HG02938 (cell line): ENCODE data around the gene ASXL2.
"Not testable (repeated sequence)": the region's sequence is repeated elsewhere in the genome, so short reads cannot be mapped to it uniquely, and the experiment has no call there.

Experiments
- ATAC-seq: cut with Tn5 transposase; IDR thresholded peaks from one replicate; pipeline ENCODE4 v1.9.1; 2021; ENCODE audit warnings: mild to moderate bottlenecking, moderate library complexity; ENCODE audit not compliant: unreplicated experiment

The ASXL2 gene

DNA sequence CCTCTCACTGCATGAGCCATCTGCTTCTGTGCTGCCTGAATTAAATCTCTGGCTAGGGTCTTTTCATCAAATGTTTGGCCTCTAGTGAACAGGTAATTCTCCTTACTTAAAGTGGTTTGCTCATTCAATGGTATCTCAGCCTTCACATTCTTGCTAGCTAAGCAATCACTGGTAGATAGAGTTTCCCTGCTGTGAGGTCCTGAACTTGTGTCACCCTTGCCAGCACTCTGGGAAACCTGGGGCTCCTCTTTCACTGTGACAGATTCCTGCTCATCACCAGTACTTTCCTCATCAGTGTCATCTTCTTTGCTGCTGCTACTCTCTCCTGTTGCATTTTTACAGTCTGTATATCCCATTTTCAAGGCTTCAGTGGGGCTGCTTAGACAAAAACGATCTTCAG lies 135.8 kb downstream of the ASXL2 start:
- ATAC-seq: no peak

DNA sequence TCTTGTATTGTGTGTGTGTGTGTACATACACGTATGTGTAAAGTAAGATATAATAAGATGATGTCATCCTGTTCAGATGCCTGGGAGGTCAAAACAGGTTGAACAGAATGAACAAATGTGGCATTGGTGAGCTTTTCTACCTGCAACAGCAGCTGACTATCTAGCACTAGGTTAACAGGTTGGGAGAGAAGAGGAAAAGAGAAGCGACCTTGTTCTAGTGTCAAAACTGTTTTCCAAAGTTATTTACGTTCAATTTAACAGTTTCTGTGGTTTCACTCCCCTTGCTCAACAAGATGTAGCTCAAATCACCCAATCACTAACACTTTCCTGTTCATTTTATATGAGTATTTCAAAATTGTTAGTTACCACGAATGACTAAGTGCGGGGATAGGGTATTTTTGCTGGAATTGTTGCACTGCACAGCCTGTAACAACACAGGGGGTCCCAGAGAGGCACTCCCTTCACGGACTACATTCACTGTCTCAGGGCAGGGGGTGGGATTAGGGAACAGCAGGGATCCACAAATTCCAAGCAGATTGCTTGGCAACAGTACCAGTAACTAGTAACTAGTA lies 137.4 kb downstream of the ASXL2 start:
- no peak for ATAC-seq

DNA sequence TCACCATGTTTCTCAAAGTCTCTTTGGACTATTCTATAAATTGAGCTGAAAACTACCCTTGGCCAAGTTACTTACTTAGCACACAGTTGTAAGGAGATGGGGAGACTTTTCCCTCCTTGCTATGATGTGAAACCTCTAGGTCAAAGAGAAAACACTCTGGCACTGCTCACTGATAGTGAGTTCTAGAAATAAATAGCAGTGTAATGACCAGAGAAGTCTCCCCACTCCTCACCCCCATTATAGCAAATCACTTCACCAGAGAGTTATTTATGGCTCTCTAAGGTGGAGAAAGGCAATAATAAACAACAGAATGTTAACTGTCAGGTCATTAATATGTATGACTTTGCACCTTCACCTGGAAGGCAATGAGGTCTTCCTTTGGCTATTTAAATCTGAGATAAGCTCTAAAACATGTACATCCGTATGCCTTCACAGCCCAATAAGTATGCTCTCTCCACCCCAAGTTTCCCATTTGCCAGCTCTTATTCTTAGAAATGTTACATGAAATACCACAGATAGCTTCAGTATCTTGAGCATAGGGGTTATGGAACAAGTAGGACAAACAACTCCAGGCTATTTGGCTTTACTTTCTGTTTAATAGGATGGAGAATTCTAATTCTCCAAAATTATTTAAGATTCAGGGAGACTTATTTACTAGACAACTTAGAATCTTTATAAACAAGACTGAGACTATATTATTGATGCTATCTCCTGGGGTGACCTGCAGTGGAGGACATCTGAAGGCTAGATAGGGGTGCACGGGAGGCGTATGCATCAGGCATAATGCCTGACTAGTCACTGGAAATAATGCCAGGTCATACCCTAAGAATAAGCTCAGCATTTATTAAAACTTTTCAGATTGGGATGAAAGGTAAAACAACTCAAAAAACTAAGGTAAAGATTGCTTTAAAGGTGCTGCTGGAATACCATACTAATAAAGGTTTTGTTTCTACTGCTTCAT lies 139.6 kb downstream of the ASXL2 start:
- ATAC-seq: no peak

DNA sequence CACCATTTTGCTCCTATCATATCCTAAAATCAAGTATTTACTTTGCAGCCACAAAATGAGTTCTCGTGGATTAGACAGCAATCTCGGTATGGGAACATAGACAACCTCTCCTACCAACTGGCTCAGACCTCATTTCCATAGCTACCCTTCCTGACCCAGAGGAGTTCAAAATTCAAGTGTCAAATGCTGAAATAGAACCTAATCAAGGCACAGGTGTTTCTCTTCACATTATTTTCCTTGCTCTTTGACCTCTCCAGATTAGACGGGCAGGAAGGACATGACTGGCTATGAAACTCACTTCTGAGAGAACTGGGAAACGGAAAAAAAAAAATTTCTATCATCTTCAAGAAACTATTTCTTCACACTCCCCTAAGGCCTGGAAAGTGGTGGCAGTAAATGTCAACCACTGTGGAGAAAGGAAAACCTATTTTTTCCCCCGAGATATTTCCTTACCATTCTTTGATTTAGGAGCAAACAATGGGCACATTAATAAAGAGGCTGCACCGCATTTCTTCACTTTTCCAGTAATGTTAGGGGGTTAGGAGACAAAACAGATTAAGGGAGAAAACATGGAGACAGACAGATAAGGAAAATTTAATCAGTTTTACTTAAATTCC lies 141.3 kb downstream of the ASXL2 start:
- ATAC-seq: no peak

DNA sequence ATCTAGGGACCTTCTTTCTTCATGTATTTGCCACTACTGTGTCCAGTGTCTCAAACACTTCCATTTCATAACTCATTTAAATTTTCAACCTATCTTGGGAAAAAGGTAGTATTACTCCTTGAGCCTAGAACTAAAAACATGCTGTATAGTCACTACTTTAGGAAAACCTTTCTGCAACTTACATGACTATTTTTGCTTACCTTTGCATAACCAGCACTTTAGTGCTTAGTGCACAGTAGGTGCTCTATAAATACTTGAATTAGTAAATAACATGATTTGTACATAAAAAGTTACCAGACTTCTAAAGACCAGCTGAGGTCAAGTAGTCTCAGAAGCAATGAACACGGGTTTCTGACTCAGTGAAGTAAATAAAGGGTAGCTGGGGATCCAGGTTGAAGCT lies 142.5 kb downstream of the ASXL2 start:
- no peak for ATAC-seq

DNA sequence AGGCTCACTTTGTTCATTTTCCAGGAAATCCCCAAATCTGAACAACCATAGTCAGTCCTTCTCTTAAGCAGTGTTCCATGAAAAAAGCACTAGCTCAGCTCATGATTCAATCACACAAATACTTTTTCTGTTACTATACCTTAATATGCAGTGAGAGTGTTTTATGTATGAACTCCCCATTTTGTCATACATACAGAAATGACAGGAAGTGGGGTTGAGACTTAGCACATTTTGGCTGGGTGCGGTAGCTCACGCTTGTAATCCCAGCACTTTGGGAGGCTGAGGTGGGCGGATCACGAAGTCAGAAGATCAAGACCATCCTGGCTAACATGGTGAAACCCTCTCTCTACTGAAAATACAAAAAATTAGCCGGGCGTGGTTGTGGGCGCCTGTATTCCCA lies 149.7 kb downstream of the ASXL2 start:
- no peak for ATAC-seq

DNA sequence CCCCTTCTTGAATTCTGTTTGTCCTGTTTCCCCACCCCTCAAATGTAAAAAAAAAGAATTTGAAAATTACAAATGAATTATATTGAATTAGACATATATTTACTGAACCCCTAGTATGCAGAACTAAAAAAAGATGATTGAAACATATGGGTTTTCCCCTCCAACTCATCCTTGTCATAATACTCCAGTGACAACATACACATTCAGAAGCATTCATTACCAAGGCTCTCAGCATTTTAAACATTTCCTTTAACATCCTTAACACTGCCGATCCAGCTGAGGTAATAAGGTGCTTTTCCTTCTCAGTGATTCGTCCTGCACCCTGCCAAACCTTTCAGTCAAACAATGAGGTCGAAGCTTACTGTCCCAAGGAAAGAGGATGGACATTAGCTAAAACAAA lies 151.8 kb downstream of the ASXL2 start:
- no peak for ATAC-seq

DNA sequence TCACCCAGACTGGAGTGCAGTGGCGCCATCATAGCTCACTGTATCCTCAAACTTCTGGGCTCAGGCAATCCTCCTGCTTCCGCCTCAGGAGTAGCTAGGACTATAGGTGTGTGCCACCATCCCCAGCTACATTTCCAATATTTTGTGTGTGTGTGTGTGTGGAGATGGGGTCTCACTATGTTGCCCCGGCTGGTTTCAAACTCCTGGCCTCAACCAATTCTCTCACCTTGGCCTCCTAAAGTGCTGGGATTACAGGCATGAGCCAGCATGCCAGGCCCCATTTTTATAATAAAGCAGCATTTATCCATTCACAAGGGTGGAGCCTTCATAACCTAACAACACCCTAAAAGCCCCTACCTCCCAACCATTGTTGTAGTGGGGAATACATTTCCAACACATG lies 152.4 kb downstream of the ASXL2 start:
- ATAC-seq: no peak

DNA sequence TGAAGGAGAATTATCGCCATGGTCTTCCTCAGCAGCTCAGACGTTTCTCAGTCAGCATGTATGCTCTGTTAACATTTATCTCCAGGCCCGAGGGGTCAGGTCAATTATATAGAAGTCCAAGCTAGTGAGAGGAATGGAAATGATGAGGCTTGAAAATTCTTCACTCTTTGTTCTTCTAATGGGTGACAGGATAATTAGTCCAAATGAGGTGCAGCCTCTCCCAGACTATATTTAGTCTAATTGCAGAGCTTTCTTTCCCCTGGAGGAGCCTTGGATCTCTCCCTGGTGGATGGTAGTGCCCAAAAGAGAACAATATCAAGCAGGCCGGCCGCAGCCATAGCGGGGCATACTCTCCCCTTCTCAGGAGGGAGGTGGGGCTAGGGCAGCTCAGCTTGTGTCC lies 153.5 kb downstream of the ASXL2 start:
- ATAC-seq: no peak

DNA sequence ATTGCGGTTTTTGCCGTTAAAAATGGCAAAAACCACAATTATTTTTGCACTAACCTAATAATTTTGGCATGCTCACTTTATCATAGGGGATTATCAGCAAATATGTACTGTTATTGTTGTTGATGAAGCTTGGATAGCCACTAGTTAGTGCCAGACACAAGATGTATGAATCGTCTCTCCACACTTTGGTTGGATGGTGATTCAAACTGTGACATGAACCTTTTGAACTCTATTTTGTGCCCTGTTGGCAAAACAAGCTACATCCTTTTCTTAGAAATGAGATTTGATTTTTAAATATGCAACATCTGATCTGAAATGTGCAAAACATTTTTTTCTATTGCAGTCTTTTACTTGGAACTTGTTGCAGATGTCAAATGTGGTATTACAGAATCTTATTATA lies 156.1 kb downstream of the ASXL2 start:
- no peak for ATAC-seq

DNA sequence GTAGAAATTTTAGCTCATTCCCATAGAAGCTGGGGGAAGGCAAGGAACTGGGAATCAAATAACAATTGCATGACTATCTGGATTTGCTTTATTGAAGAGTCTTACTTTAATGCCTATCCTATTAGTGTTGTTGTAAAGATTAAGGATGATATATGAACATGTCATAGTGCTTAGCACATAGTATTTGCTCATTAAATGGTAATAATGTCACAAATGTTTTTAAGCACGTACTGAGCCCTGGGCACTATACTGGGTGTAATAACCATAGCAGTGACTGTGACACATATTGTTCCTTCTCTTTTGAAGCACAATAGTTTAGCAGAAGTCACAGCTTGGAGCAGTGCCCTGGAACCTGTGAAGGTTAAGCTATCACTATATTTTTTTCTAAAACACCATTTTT lies 157.7 kb downstream of the ASXL2 start:
- ATAC-seq: no peak

DNA sequence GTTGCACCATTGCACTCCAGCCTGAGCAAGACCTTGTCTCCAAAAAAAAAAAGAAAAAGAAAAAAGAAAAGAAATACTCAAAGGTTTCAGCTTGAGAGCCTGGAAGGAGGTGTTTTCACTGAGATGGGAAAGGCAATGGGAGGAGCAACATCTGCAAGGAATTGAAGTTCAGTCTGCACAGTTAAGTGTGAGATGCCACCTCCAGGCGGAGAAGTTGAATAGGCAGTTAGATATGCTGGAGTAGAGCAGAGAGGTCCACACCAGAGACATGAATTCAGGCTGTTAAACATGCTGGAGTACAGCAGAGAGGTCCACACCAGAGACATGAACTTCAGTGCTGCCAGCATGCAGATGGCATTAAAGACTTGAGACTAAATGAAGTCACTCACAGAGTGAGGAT lies 163.5 kb downstream of the ASXL2 start:
- ATAC-seq: no peak

DNA sequence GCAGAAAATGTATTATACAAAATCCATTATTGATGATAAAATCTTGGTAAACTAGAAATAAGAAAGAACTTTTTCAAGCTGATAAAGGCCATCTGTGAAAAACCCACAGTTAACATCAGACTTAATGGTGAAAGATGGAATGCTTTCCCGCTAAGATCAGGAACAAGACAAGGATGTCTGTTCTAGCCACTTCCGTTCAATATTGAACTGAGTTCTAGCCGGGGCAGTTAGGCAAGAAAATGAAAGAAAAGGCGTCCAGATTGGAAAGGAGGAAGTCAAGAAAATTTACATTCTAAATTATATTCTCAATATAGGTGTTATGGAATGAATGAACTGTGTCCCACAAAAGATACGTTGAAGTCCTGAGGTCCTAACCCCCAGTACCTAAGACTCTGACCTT lies 165.8 kb downstream of the ASXL2 start:
- no peak for ATAC-seq

DNA sequence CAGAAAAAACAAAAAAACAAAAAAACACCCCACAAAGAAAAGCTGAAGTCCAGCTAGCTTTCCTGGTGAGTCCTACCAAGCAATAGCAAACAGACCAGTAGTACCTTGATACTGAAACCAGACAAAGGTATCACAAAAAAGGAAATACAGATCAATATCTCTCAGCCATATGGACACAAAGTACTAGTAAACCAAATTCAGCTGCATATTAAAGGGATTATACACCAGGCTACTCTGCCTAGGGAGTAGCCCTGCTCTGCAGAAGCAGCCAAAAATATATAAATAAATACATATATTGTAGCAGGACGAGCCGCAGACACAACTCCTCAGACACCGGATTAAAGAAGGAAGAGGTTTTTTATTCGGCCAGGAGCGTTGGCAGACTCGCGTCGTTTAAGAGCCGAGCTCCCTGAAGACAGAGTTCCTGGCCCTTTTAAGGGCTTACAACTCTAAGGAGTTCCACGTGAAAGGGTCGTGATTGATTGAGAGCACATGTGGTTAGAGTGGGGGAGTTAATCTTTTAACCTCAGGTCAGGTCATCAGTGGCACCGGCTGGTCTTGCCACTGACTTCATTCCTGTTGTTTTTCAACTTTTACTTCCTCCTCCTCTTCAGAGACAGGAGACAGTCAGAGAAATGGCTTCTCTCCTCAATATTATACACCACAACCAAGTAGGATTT lies 166.5 kb downstream of the ASXL2 start:
- ATAC-seq: no peak

DNA sequence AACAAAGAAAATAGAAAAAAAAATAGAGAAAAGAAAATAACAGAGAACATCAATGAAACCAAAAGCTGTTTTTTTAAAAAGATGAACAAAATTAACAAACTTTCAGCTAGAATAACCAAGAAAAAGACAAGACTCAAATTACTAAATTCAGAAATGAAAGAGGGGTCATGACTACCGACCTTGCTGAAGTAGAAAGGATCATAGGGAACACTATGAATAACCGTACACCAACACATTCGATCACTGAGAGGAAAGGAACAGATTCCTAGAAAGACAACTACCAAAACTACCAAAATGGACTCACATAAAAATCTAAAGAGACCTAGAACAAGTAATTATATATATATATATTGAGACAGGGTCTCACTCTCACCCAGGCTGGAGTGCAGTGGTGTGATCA lies 167.5 kb downstream of the ASXL2 start:
- no peak for ATAC-seq

DNA sequence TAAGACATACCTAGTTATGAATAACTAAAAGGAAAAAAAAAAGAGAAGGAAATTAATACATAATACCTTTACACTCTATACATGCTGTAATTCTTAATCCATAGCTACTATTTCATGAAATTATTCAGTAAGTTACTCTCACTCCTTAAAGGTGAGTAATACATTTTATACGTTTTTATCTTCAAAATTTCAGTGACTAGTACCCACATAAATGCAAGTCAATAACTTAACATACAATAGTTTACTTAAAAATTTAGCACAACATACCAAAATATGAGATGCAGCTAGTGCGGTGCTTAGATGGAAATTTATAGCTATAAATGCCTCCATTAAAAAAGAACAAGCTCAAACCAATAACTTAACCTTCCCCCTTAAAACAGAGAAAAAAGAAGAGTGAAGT lies 168.9 kb downstream of the ASXL2 start:
- ATAC-seq: no peak

DNA sequence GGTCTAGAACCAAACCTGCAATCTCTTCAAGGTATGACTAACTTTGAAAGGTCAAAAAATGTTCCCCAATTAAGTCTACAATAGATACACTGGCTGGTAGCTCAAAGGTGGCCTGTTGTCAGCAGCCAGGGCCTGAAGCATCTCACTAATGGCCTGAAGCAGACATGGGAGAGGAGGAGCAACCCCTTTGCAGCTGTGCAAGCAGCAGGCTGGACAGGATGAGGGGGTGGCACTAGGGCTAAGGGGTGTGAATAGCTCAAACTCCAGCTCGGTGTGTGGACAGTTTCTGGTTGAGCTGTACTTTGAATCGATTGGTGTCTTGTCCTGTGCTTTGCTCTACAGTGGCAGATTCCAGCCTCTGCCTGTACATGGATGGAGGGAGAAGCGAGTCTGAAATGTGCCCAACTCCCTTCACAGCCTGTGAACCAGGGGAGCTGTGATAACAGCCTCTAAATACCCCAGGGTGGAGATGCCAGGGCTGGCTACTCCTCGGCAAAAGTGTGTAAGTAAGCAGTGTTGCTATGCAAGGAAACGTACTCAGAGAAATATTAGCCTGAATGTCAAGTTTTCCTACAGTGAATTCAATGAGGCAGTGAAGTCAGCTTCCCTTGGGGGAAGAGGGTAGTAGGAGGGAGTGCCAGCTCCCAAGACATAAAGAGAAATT lies 170.2 kb downstream of the ASXL2 start:
- ATAC-seq: no peak

DNA sequence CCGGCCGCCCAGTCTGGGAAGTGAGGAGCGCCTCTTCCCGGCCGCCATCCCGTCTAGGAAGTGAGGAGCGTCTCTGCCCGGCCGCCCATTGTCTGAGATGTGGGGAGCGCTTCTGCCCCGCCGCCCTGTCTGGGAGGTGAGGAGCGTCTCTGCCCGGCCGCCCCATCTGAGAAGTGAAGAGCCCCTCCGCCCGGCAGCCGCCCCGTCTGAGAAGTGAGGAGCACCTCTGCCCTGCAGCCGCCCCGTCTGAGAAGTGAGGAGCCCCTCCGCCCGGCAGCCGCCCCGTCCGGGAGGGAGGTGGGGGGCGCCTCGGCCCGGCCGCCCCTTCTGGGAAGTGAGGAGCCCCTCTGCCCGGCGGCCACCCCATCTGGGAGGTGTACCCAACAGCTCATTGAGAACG lies 172.7 kb downstream of the ASXL2 start:
- not testable (repeated sequence) for ATAC-seq

DNA sequence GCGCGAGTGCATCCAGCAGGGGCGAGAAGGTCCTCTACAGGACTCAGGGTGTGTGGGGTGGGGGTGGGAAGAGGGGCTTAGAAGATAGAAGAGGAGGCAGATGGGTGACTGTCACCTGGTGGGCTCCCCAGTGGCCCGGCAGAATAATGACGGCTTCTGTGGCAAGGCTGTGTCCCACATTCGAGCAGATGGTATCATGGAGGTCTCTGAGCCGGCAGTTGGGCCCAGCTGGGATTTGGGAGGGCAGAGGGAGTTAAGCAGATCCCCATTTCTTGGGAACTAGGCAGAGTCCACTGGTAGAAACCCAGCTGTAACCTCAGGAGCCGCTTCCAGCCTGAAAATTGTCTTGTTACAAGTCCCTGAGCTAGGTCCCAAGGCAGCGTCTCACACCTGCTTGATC lies 176.5 kb downstream of the ASXL2 start:
- no peak for ATAC-seq

DNA sequence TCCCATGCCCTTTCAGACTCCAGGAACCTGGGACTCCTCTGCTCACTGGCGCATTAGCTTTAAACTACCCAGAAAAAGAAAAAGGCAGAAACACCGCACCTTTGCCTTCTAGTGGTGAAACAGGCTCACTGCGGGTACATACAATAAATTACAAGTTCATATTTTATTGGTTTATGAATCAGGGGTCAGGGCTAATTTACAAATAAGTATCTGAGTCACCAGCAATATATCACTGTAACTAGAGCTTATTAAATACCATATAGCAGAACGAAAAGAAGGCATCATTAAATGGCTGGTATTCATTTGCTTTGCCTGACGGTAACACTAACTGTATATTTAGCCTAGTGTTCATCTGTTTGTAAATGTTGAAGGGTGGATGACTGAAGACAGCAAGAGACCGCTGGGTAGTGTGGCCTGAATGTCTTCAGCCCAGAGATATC lies 178.0 kb downstream of the ASXL2 start:
- no peak for ATAC-seq

DNA sequence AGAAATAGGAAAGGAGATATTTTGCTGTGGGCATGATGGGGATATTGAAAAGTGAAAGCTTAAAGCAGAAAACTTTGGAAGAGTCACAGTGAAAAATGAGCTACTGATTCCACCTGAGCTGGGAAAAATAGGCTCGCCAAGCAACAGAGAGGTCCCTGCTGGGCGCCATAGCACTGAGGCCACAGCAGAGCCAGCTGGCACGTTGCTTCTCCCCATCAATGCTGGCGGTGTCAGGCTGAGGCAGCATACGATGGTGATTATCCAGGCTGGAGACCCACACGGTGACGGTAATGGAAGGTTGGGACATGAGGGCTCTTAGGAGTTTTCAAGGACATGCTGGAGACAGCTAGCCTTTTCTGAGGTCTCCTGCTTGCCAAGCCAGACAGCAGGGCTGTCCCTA lies 179.1 kb downstream of the ASXL2 start:
- no peak for ATAC-seq
